Peyer's patch (tissue), 4 donors: ENCODE results near the gene NUDCD2. TPM values are rescaled to one million over a fixed set of nuclear protein-coding genes. Genes with fewer than 3 reads are reported as not detected.
"Not testable (repeated sequence)": the region's sequence is repeated elsewhere in the genome, so short reads cannot be mapped to it uniquely, and the experiment has no call there.

Source experiments
- DNase-seq, 3 donors: peaks; one replicate each; pipeline ENCODE4 v3.0.0-alpha.2; 2017 to 2019
- H3K27ac ChIP-seq, 4 donors: fragments of 200-600 bp; sonication (generic); one replicate each; pipeline ENCODE4 v1.5.1; 2016 to 2019
- H3K27me3 ChIP-seq, 2 donors: fragments of 200-600 bp; sonication (generic); one replicate each; pipeline ENCODE4 v1.5.1; 2019
- H3K36me3 ChIP-seq, 3 donors: fragments of 200-600 bp; sonication (generic); one replicate each; pipeline ENCODE4 v1.5.1; 2016 to 2019
- H3K4me1 ChIP-seq, 4 donors: fragments of 200-600 bp; sonication (generic); one replicate each; pipeline ENCODE4 v1.5.1; 2016 to 2019
- H3K4me3 ChIP-seq, 4 donors: fragments of 200-600 bp; sonication (generic); 1 replicate in 3 of 4; 2 replicates in 1 of 4; pipeline ENCODE4 v1.5.1; 2016 to 2019; ENCODE audit warnings: mild to moderate bottlenecking in 1 of 4
- H3K9me3 ChIP-seq, 4 donors: fragments of 200-600 bp; sonication (generic); one replicate each; pipeline ENCODE4 v1.5.1; 2016 to 2019; ENCODE audit warnings: mild to moderate bottlenecking in 1 of 4
- POLR2A ChIP-seq, 2 donors: fragments of 450-650 bp; IDR thresholded peaks; one replicate each; pipeline ENCODE4 v1.5.1; 2017; ENCODE audit warnings: antibody characterized with exemption in 2 of 2, mild to moderate bottlenecking in 2 of 2, moderate library complexity in 2 of 2
- total RNA-seq, 4 donors: library from RNA; depleted of rRNA; stranded (reverse); fragments of >200 nt; gene quantifications; one replicate each; pipeline ENCODE4 v1.1.0, GENCODE V29; 2016
- TF ChIP-seq, protein P1 (sequence below), 6 experiments: fragments of 450-650 bp in 4 of 6; fragments of 200-600 bp in 2 of 6; sonication (generic) in 1 of 6; IDR thresholded peaks; one replicate each; pipeline ENCODE4 v1.5.1; 2017 to 2019; ENCODE audit warnings: antibody characterized with exemption in 6 of 6, mild to moderate bottlenecking in 3 of 6, moderate library complexity in 1 of 6

NUDCD2 gene
- total RNA-seq, 4 donors from 2014 or later = 2.5 to 4.7 (median 3.4) TPM

DNA sequence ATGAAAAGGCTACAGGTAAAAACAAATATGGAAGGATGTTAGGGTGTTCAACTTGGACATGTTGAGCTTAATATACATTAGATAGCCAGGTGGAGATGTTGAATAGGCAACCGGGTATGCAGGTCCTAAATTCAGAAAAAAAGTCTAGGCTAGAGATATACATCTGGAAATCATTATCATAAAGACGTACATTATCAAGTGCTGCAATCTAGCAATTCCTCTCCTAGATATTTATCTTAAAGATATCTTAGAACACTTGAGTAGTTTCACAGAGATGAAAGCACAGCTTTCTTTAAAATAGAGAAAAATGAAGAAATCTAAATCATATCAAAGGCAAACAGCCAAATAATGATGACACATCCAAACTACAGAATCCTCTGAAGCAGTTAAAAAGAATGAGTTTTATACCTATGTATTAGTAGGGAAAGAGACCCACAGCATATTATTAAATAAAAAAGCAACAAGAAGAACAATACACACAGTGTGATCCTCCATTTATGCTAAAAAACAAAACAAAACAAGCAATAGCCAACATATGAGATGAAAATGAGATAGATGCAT is 3.8 kb downstream of the NUDCD2 start:
- H3K4me3 ChIP-seq = no peak overlapping the region
- H3K27ac ChIP-seq = no peak overlapping the region
- no peaks in the 10 kb centered on the region for H3K9me3 ChIP-seq
- no peak for DNase-seq
- no peaks in the 10 kb centered on the region for H3K27me3 ChIP-seq
- peaks cover 0 to 24% (median 0%) of the 10 kb centered on the region in 3 donors for H3K36me3 ChIP-seq
- TF ChIP-seq POLR2A (IDR thresholded peaks at IDR 0.05) = no peak
- TF ChIP-seq, protein P1, sequence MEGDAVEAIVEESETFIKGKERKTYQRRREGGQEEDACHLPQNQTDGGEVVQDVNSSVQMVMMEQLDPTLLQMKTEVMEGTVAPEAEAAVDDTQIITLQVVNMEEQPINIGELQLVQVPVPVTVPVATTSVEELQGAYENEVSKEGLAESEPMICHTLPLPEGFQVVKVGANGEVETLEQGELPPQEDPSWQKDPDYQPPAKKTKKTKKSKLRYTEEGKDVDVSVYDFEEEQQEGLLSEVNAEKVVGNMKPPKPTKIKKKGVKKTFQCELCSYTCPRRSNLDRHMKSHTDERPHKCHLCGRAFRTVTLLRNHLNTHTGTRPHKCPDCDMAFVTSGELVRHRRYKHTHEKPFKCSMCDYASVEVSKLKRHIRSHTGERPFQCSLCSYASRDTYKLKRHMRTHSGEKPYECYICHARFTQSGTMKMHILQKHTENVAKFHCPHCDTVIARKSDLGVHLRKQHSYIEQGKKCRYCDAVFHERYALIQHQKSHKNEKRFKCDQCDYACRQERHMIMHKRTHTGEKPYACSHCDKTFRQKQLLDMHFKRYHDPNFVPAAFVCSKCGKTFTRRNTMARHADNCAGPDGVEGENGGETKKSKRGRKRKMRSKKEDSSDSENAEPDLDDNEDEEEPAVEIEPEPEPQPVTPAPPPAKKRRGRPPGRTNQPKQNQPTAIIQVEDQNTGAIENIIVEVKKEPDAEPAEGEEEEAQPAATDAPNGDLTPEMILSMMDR (IDR thresholded peaks at IDR 0.05) = no peak
- peaks cover 0 to 15% (median 6%) of the 10 kb centered on the region in 4 donors for H3K4me1 ChIP-seq

DNA sequence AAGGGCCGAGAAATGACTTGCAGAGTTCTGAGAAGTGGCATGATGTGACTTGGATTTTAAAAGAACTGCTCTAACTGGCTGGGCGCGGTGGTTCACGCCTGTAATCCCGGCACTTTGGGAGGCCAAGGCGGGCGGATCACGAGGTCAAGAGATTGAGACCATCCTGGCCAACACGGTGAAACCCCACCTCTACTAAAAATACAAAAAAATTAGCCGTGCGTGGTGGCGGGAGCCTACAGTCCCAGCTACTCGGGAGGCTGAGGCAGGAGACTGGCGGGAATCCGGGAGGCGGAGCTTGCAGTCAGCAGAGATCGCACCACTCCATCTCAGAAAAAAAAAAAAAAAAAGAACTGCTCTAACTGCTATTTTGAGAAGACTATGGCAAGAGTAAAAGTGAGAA is 4.5 kb downstream of the NUDCD2 start:
- not testable (repeated sequence) for DNase-seq
- H3K36me3 ChIP-seq = peaks cover 0 to 25% (median 0%) of the 10 kb centered on the region in 3 donors

DNA sequence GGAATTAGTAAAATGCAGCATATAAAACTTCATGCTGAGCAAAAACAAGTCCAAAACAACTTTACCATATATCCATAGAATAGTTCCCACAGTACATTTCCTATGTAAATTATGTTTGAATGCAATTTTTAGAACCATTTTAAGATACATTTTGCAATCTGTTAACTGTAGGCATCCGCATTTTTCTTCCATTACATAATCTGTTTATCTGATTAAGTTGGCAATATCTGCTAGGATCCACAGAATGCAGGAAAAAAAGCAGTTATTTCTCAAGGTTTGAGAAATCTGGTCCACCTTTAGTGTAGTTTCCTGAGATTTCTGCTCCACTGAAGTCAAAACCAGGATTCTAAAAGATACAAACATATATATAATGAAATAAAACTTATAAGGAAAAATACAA is 6.2 kb downstream of the NUDCD2 start:
- no peak overlapping the region for H3K27ac ChIP-seq
- H3K9me3 ChIP-seq = no peaks in the 10 kb centered on the region
- H3K36me3 ChIP-seq = peaks cover 0 to 35% (median 0%) of the 10 kb centered on the region in 3 donors
- H3K4me3 ChIP-seq = no peak overlapping the region
- DNase-seq = no peak
- peaks cover 0 to 5% (median 2%) of the 10 kb centered on the region in 4 donors for H3K4me1 ChIP-seq
- TF ChIP-seq, protein P1 (IDR thresholded peaks at IDR 0.05) = no peak
- TF ChIP-seq POLR2A (IDR thresholded peaks at IDR 0.05) = no peak
- H3K27me3 ChIP-seq = no peaks in the 10 kb centered on the region

More for the DNA sequence above, 4.5 kb downstream of the NUDCD2 start:
- not testable (repeated sequence) for H3K9me3 ChIP-seq, H3K4me3 ChIP-seq, H3K4me1 ChIP-seq, H3K27ac ChIP-seq, H3K27me3 ChIP-seq

DNA sequence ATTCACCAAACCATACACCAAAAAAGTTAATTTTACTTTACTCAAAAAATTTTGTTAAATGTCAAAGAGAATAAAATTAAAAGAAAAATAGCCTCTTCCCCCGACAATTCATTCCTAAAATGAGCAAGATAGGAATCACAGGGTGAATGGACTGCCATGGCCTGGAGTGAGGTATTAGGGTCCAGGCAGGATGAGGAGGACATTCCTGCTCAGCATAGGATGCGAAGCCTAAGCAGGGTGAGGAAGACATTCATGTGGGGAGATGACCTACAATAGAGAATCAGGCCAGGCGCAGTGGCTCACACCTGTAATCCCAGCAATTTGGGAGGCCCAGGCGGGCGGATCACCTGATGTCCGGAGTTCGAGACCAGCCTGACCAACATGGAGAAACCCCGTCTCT is 8.4 kb downstream of the NUDCD2 start:
- no peaks in the 10 kb centered on the region for H3K4me1 ChIP-seq
- H3K36me3 ChIP-seq = peaks cover 0 to 54% (median 0%) of the 10 kb centered on the region in 3 donors
- no peak for DNase-seq
- no peak for TF ChIP-seq POLR2A (IDR thresholded peaks at IDR 0.05)
- TF ChIP-seq, protein P1 (IDR thresholded peaks at IDR 0.05) = no peak
- no peaks in the 10 kb centered on the region for H3K9me3 ChIP-seq
- no peaks in the 10 kb centered on the region for H3K27me3 ChIP-seq
- H3K4me3 ChIP-seq = no peak overlapping the region
- H3K27ac ChIP-seq = no peak overlapping the region

DNA sequence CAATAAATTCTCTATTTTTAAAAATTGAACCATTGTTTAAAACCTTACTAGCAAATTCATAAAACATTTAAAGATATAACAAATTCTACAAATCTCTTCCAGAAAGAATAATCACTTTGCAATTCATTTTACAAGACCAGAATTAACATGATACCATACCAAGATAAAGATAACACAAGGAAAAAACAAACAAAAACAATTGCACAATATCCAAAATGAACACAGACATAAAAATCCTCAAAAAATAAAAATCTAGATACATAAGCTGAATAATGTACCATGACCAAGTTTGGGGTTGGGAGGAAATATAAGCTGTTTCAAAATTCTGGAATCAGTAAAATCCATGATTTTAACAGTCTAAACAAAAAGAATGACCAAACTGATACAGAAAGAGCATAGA is 11.4 kb downstream of the NUDCD2 start:
- Histone ChIP-seq H3K36me3 (peaks cover 0 to 77% (median 0%) of the 10 kb centered on the region in 3 donors), H3K4me3 (no peak overlapping the region), H3K27me3 (no peaks in the 10 kb centered on the region), H3K4me1 (no peaks in the 10 kb centered on the region), H3K9me3 (no peaks in the 10 kb centered on the region), H3K27ac (no peak overlapping the region)
- no peak for TF ChIP-seq POLR2A (IDR thresholded peaks at IDR 0.05)
- TF ChIP-seq, protein P1 (IDR thresholded peaks at IDR 0.05) = no peak
- DNase-seq = no peak

DNA sequence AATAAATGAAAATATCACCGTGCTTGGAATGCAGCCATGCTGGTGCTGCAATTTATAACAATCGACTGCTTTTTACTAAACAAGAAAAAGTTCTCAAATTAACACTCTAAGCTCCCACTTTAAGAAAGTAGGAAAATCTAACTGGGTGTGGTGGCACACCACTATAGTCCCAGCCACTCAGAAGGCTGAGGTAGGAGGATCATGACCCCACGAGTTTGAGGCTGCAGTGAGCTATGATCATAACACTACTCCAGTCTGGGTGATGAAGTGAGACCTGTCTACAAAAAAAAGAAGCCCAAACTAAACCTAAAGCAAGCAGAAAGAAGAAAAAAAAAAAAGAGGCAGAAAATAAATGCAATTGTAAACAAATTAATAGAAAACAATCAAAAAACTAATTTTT is 12.0 kb downstream of the NUDCD2 start:
- TF ChIP-seq, protein P1 (IDR thresholded peaks at IDR 0.05) = no peak
- peaks cover 0 to 80% (median 0%) of the 10 kb centered on the region in 3 donors for H3K36me3 ChIP-seq

More for the DNA sequence above, 12.0 kb downstream of the NUDCD2 start:
- H3K4me1 ChIP-seq = no peaks in the 10 kb centered on the region
- H3K27me3 ChIP-seq = no peaks in the 10 kb centered on the region
- H3K4me3 ChIP-seq = no peak overlapping the region
- no peak for DNase-seq
- no peak overlapping the region for H3K27ac ChIP-seq
- no peaks in the 10 kb centered on the region for H3K9me3 ChIP-seq
